MCF 10A (cell line): ENCODE data around the gene ZNF598. TPM values are rescaled to one million over a fixed set of nuclear protein-coding genes. Genes with fewer than 3 reads are reported as not detected.

Experiments used
- BruUV-seq: library from RNA; stranded (reverse); fragments of 400-500 nt; replicated peaks from 2 replicates; lab custom pipeline; 2021; lab: Mats Ljungman, UMichigan
- CTCF ChIA-PET: fragments of 300-600 bp; sonication (Branson Sonifier 250); formaldehyde crosslinking; extraction: SDS; loops from one replicate; lab custom pipeline; 2021; ENCODE audit warnings: antibody characterized with exemption, inconsistent platforms; lab: Yijun Ruan, JAX
- POLR2A ChIA-PET: fragments of 300-600, 350-650 bp; sonication (Branson Sonifier 250); formaldehyde crosslinking; extraction: SDS; loops from one replicate; lab custom pipeline; 2020; ENCODE audit warnings: antibody characterized with exemption, inconsistent platforms; lab: Yijun Ruan, JAX
- DNase-seq: peaks from one replicate; pipeline ENCODE4 v3.0.0-alpha.2; 2018; ENCODE audit not compliant: unreplicated experiment
- H3K27ac Mint-ChIP-seq: one replicate; pipeline ENCODE4 v1.8.0; 2022; ENCODE audit warnings: mild to moderate bottlenecking, low read depth, mixed read lengths; ENCODE audit not compliant: unreplicated experiment
- H3K27me3 Mint-ChIP-seq: one replicate; pipeline ENCODE4 v1.8.0; 2022; ENCODE audit warnings: mixed read lengths; ENCODE audit not compliant: insufficient read depth, unreplicated experiment
- H3K36me3 Mint-ChIP-seq: one replicate; pipeline ENCODE4 v1.8.0; 2022; ENCODE audit warnings: mild to moderate bottlenecking, moderate library complexity, mixed read lengths; ENCODE audit not compliant: insufficient read depth, unreplicated experiment
- H3K4me1 Mint-ChIP-seq: one replicate; pipeline ENCODE4 v1.8.0; 2022; ENCODE audit warnings: mixed read lengths; ENCODE audit not compliant: insufficient read depth, unreplicated experiment
- H3K4me3 Mint-ChIP-seq: one replicate; pipeline ENCODE4 v1.8.0; 2022; ENCODE audit warnings: mild to moderate bottlenecking, moderate library complexity, mixed read lengths; ENCODE audit not compliant: unreplicated experiment
- H3K9me3 Mint-ChIP-seq: one replicate; pipeline ENCODE4 v1.8.0; 2022; ENCODE audit warnings: mixed read lengths; ENCODE audit not compliant: unreplicated experiment
- CTCF ChIP-seq: fragments of 200-600 bp; IDR thresholded peaks from one replicate; pipeline ENCODE4 v1.8.0; 2022; ENCODE audit warnings: antibody characterized with exemption, mild to moderate bottlenecking; ENCODE audit not compliant: unreplicated experiment
- intact Hi-C: fragments of 100-400 bp; cut with micrococcal nuclease; formaldehyde crosslinking; loops from 2 replicates; pipeline ENCODE4 v1.14.1; 2022
- total RNA-seq: library from RNA; stranded (reverse); gene quantifications from 2 replicates; pipeline ENCODE4 v1.2.3, GENCODE V29; 2022

Gene ZNF598
- total RNA-seq, 1 experiment from 2014 or later: 252 TPM

DNA sequence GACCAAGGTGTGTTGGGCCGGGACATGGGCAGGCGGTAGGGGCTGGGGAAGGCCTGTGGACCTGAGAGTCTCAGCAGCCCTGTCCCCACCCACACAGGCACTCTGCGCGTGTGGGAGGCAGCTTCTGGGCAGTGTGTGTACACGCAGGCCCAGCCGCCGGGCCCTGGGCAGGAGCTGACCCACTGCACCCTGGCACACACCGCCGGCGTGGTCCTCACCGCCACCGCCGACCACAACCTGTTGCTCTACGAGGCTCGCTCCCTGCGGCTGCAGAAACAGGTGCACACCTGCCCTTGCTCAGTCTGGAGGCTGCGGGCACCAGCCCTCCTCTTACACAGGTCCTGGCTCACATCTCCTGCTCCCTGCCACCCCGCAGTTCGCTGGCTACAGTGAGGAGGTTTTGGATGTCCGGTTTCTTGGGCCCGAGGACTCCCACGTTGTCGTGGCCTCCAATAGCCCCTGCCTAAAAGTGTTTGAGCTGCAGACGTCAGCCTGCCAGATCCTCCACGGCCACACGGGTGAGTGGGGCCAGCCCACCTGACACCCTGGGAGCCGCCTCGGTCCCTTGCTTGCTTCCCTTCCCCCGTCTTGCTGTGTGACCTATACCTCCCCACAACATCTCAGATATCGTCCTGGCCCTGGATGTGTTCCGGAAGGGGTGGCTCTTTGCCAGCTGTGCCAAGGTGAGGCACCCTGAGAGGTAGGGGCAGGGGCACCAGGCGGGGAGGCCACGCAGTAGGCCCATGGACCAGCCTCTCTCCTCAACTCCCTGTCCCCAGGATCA, 34.0 kb downstream of the ZNF598 start:
- Mint-ChIP-seq H3K27ac (no peak overlapping the region), H3K27me3 (no peaks in the 10 kb centered on the region), H3K36me3 (peaks cover 30% of the 10 kb centered on the region), H3K4me3 (no peak overlapping the region), H3K9me3 (no peaks in the 10 kb centered on the region), H3K4me1 (peaks cover 13% of the 10 kb centered on the region)
- intact Hi-C loops: no loop called here
- BruUV-seq: TSS peak; percentile 10
- POLR2A ChIA-PET: interaction anchor here (0.5 to 1.2 kb wide), 5 partner anchors 9 to 512 kb away, joined by 3 to 6 read pairs (median 3); partner anchors contain the start of gene RPS2
- no peak for DNase-seq
- CTCF ChIA-PET: no interaction called here
- no peak for TF ChIP-seq CTCF

DNA sequence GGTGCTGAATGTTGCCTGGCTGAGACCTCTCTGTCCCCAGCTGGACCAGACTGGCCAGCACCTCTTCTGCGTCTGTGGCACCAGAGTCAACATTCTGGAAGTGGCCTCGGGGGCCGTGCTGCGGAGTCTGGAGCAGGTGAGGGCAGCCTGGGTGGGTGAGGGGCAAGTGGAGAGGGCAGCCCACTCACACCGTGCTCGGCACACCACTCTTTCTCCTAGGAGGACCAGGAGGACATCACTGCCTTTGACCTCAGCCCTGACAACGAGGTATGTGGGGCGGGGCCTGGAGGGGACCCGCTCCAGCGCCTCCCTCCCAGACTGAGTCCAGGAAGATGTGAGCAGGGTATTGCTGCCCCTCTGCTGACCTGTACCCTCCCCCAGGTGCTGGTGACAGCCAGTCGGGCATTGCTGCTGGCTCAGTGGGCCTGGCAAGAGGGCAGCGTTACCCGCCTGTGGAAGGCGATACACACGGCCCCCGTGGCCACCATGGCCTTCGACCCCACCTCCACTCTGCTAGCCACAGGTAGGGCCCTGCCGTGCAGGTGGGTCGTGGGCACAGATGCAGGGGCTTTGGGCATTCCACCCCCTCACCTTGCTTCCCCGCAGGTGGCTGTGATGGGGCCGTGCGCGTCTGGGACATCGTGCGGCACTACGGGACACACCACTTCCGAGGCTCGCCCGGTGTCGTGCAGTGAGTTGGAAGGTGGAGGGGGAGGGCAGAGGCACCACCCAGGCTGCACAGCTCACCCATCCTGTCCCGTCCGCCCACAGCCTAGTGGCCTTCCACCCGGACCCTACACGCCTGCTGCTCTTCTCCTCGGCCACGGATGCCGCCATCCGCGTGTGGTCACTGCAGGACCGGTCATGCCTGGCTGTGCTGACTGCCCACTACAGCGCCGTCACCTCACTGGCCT, 35.2 kb downstream of the ZNF598 start:
- intact Hi-C loops: no loop called here
- no peaks in the 10 kb centered on the region for H3K27me3 Mint-ChIP-seq
- BruUV-seq: no TSS peak
- CTCF ChIA-PET: interaction anchor here (1.3 kb wide), 1 partner anchor 11 kb away, joined by 3 read pairs; no protein-coding TSS in a partner anchor
- peaks cover 13% of the 10 kb centered on the region for H3K4me1 Mint-ChIP-seq
- H3K4me3 Mint-ChIP-seq: no peak overlapping the region
- no peak for TF ChIP-seq CTCF
- no peaks in the 10 kb centered on the region for H3K9me3 Mint-ChIP-seq
- no peak overlapping the region for H3K27ac Mint-ChIP-seq
- DNase-seq: no peak
- H3K36me3 Mint-ChIP-seq: peaks cover 25% of the 10 kb centered on the region
- POLR2A ChIA-PET: interaction anchor here (1.1 to 1.5 kb wide), 3 partner anchors 9 to 10 kb away, joined by 6 to 9 read pairs (median 6); partner anchors contain the start of gene RPS2

DNA sequence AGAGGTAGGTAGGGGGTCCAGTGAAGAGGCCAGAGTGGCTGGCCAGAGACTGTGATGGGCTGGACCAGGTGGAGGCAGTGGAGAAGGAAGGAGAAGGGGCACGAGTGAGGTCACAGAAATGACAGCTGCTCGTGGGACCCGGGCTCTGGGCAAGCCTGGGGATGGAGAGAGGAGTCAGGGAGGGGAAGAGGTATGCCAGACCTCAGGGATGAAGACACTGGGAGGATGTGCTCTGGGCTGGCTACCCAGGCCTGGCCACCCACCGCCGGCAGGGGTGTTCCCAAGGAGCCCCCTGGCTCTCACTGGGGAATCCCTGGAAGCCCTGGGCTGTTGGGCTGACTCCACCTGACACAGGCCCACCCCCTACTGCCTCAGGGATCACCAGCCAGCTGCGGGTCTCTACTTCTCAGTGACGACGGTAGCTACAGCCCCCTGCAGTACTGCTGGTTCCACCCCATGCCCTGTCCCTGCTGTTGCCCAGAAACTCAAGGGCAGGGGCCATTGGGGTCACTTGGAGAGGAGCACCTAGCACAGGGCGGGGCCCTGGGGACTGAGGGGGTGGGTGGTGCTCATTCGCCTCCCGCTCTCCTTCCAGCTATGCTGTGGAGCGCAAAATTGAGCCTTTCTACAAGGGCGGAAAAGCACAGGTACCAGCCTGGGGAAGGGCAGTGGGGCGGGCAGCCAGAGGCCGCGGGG, 36.0 kb downstream of the ZNF598 start:
- ChIA-PET POLR2A (interaction anchor here (0.9 to 1.5 kb wide), 2 partner anchors 9 to 10 kb away, joined by 3 to 9 read pairs; partner anchors contain the start of genes GFER and RPS2), CTCF (interaction anchor here (0.8 to 1.3 kb wide), 2 partner anchors 9 to 10 kb away, joined by 3 read pairs; no protein-coding TSS in a partner anchor)
- TF ChIP-seq CTCF: no peak
- Mint-ChIP-seq H3K4me1 (peaks cover 13% of the 10 kb centered on the region), H3K36me3 (peaks cover 21% of the 10 kb centered on the region), H3K9me3 (no peaks in the 10 kb centered on the region), H3K4me3 (peak overlapping the region; percentile 92), H3K27ac (no peak overlapping the region), H3K27me3 (no peaks in the 10 kb centered on the region)
- BruUV-seq: no TSS peak
- DNase-seq: no peak
- intact Hi-C loops: no loop called here
